Loucy (cell line): ENCODE results near the gene SCN5A.

ENCODE experiments used
- EZH2phosphoT487 ChIP-seq: fragments of 200-600 bp; IDR thresholded peaks from 2 replicates; pipeline ENCODE4 v1.6.1; 2018; ENCODE audit warnings: antibody characterized with exemption, mild to moderate bottlenecking, moderate library complexity, borderline replicate concordance
- TF ChIP-seq, protein P1 (sequence below): fragments of 200-600 bp; sonication (generic); conservative IDR thresholded peaks from 2 replicates; pipeline ENCODE4 v1.5.1; 2014; ENCODE audit warnings: mild to moderate bottlenecking, antibody characterized with exemption, low read length

DNA sequence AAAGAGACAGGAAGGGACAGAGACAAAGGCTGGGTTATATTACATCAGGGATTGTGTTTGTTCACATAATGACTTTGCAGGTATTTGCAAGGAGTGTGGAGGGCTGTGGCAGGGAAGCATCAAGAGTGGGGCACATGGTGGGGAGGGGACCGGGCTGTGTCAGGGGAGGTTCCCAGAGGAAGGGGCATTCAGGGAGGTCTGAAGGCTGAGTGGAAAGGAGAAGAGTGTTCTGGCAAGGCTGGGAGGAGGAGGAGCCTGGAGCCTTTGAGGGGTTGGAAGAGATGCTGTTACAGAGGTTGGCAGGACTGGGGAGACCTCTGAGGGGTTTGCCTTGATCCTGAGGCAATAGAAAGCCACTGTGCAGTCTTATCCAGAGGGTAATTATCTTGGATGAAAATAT lies 103.9 kb downstream of the SCN5A start:
- TF ChIP-seq, protein P1, sequence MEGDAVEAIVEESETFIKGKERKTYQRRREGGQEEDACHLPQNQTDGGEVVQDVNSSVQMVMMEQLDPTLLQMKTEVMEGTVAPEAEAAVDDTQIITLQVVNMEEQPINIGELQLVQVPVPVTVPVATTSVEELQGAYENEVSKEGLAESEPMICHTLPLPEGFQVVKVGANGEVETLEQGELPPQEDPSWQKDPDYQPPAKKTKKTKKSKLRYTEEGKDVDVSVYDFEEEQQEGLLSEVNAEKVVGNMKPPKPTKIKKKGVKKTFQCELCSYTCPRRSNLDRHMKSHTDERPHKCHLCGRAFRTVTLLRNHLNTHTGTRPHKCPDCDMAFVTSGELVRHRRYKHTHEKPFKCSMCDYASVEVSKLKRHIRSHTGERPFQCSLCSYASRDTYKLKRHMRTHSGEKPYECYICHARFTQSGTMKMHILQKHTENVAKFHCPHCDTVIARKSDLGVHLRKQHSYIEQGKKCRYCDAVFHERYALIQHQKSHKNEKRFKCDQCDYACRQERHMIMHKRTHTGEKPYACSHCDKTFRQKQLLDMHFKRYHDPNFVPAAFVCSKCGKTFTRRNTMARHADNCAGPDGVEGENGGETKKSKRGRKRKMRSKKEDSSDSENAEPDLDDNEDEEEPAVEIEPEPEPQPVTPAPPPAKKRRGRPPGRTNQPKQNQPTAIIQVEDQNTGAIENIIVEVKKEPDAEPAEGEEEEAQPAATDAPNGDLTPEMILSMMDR = no peak
- TF ChIP-seq EZH2phosphoT487 = no peak
